D721Med (cell line): ENCODE data around the gene LIMS2.

Experiments used
- DNase-seq: peaks from one replicate; pipeline ENCODE4 v3.0.0; 2011; ENCODE audit warnings: low spot score; ENCODE audit not compliant: insufficient read length
- FAIRE-seq: peaks from 2 replicates; lab custom pipeline; 2011; peaks lifted over from hg19 to GRCh38; lab: Jason Lieb, UNC
- CTCF ChIP-seq: IDR thresholded peaks from 2 replicates; pipeline ENCODE4 v1.5.1; 2012; ENCODE audit warnings: mild to moderate bottlenecking, control low read depth; ENCODE audit not compliant: insufficient read depth; ENCODE audit errors: missing control alignments

The LIMS2 gene

GRCh38 chr2:127640082-127641072, 35.0 kb downstream of the LIMS2 start:
- TF ChIP-seq CTCF: no peak
- FAIRE-seq (no peak), DNase-seq (no peak)

- FAIRE-seq (no peak), DNase-seq (no peak)
- no peak for TF ChIP-seq CTCF
Observed at GRCh38 chr2:127639111-127639474, 36.2 kb downstream of the LIMS2 start.

- no peak for TF ChIP-seq CTCF
- FAIRE-seq: no peak
- no peak for DNase-seq
Observed at GRCh38 chr2:127638361-127639110, 36.8 kb downstream of the LIMS2 start.

GRCh38 chr2:127637725-127638252, 37.5 kb downstream of the LIMS2 start:
- FAIRE-seq (no peak), DNase-seq (no peak)
- no peak for TF ChIP-seq CTCF

GRCh38 chr2:127637236-127637630, 38.1 kb downstream of the LIMS2 start:
- no peak for TF ChIP-seq CTCF
- no peak for FAIRE-seq
- DNase-seq: no peak

- no peak for DNase-seq
- FAIRE-seq: no peak
- TF ChIP-seq CTCF: no peak
Observed at GRCh38 chr2:127636248-127637235, 38.8 kb downstream of the LIMS2 start.
